ENCODE results near the gene ELOA.
A peak's percentile ranks its signal among the peaks of the same experiment; 100 is the strongest.
"Not testable (repeated sequence)": the region's sequence is repeated elsewhere in the genome, so short reads cannot be mapped to it uniquely, and the experiment has no call there.

Gene ELOA

DNA sequence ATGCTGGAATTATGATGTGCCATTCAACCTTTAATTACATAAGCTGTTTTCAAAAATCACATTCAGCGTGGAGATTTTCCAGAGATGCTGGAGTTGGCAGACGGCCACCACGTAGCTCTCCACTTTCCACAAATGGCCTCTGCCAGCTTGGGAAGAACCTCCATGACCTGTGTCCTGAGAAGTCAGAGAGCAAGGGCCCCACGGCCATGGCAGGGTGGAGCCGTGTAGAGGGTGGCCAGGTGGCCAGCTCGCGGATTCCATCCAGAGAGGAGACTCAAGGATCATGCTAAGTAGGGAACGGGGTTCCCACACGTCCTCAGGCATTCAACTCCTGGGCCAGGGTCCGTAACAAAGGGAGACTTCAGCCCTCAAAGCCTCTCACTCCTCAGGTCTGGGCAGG is 58.6 kb downstream of the ELOA start:
- Histone ChIP-seq H3K4me2 (ENCODE audit: low read length, poor library complexity, severe bottlenecking) (no peak overlapping the region), H3K18ac (ENCODE audit: low read depth in 1 of 2, low read length in 2 of 2) (no peak overlapping the region), H3K79me1 (replicated peaks; ENCODE audit: low read length, poor library complexity, severe bottlenecking) (peaks cover 18% of the 10 kb centered on the region), H3K4me3 (ENCODE audit: insufficient read depth in 1 of 2, low read depth in 1 of 2, low read length in 2 of 2) (peak overlapping the region in 1 of 2 experiments; percentile 94), H3K4ac (ENCODE audit: low read depth in 1 of 2, low read length in 2 of 2) (no peak overlapping the region), H2BK5ac (ENCODE audit: low read depth, low read length, poor library complexity, severe bottlenecking) (no peak overlapping the region), H3K9ac (ENCODE audit: low read length) (peak overlapping the region; percentile 90), H4K8ac (ENCODE audit: low read length) (no peak overlapping the region), H4K91ac (ENCODE audit: low read length) (no peak overlapping the region), H3K4me1 (ENCODE audit: control insufficient read depth, insufficient read depth, low read depth, low read length) (peaks cover 22% of the 10 kb centered on the region), H3K14ac (ENCODE audit: low read length in 2 of 2) (no peak overlapping the region), H3K27ac (ENCODE audit: low read length, poor library complexity, severe bottlenecking) (no peak overlapping the region), H2BK120ac (ENCODE audit: low read depth, low read length) (no peak overlapping the region), H2BK12ac (ENCODE audit: low read length in 2 of 2) (no peak overlapping the region), H2AK5ac (ENCODE audit: low read length, severe bottlenecking) (no peak overlapping the region), H3K23ac (ENCODE audit: low read length in 2 of 2) (no peak overlapping the region), H3K9me3 (ENCODE audit: control insufficient read depth, low read length) (no peaks in the 10 kb centered on the region), H2BK15ac (ENCODE audit: low read depth, poor library complexity, severe bottlenecking) (no peak overlapping the region), H3K27me3 (ENCODE audit: control insufficient read depth in 1 of 2, insufficient read depth in 1 of 2, low read length in 2 of 2) (no peaks in the 10 kb centered on the region), H2AFZ (ENCODE audit: low read depth, low read length) (no peak overlapping the region), H3K36me3 (ENCODE audit: control insufficient read depth in 1 of 2, insufficient read depth in 2 of 2, low read depth in 1 of 2, low read length in 2 of 2) (peaks cover 40 to 44% of the 10 kb centered on the region in 2 experiments)
- WGBS: 67% methylated on average over 10 of the region's 10 CpGs
- no peak for DNase-seq

DNA sequence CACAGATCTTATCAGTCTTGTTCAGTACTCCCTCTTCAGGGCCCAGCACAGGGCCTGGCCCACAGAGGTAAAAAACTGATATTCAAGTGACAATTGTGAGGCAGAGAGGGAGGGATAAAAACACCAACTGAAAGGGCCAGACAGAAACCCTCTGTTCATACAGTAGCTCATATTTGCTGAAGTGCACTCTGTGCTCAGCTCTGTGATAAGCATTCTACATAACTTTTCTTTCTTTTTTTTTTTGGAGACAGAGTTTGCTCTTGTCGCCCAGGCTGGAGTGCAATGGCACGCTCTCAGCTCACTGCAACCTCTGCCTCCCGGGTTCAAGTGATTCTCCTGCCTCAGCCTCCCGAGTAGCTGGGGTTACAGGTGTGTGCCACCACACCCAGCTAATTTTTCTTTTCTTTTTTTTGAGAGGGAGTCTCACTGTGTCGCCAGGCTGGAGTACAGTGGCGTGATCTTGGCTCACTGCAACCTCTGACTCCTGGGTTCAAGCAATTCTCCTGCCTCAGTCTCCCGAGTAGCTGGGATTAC is 59.6 kb downstream of the ELOA start:
- not testable (repeated sequence) for H2BK12ac ChIP-seq (ENCODE audit: low read length in 2 of 2); H3K14ac ChIP-seq (ENCODE audit: low read length in 2 of 2); H3K4me2 ChIP-seq (ENCODE audit: low read length, poor library complexity, severe bottlenecking); H3K18ac ChIP-seq (ENCODE audit: low read depth in 1 of 2, low read length in 2 of 2); H3K9me3 ChIP-seq (ENCODE audit: control insufficient read depth, low read length); DNase-seq; H2BK120ac ChIP-seq (ENCODE audit: low read depth, low read length); H3K27me3 ChIP-seq (ENCODE audit: control insufficient read depth in 1 of 2, insufficient read depth in 1 of 2, low read length in 2 of 2); H2AK5ac ChIP-seq (ENCODE audit: low read length, severe bottlenecking); H2BK5ac ChIP-seq (ENCODE audit: low read depth, low read length, poor library complexity, severe bottlenecking); H3K4ac ChIP-seq (ENCODE audit: low read depth in 1 of 2, low read length in 2 of 2); H2BK15ac ChIP-seq (ENCODE audit: low read depth, poor library complexity, severe bottlenecking); H2AFZ ChIP-seq (ENCODE audit: low read depth, low read length); H4K91ac ChIP-seq (ENCODE audit: low read length); H3K23ac ChIP-seq (ENCODE audit: low read length in 2 of 2); H3K4me3 ChIP-seq (ENCODE audit: insufficient read depth in 1 of 2, low read depth in 1 of 2, low read length in 2 of 2); H4K8ac ChIP-seq (ENCODE audit: low read length); H3K9ac ChIP-seq (ENCODE audit: low read length); H3K27ac ChIP-seq (ENCODE audit: low read length, poor library complexity, severe bottlenecking)
- peaks cover 11% of the 10 kb centered on the region for H3K79me1 ChIP-seq (replicated peaks; ENCODE audit: low read length, poor library complexity, severe bottlenecking)
- H3K4me1 ChIP-seq (ENCODE audit: control insufficient read depth, insufficient read depth, low read depth, low read length): peaks cover 20% of the 10 kb centered on the region
- H3K36me3 ChIP-seq (ENCODE audit: control insufficient read depth in 1 of 2, insufficient read depth in 2 of 2, low read depth in 1 of 2, low read length in 2 of 2): peaks cover 41 to 44% of the 10 kb centered on the region in 2 experiments
- 95% methylated on average over 7 of the region's 7 CpGs for WGBS

DNA sequence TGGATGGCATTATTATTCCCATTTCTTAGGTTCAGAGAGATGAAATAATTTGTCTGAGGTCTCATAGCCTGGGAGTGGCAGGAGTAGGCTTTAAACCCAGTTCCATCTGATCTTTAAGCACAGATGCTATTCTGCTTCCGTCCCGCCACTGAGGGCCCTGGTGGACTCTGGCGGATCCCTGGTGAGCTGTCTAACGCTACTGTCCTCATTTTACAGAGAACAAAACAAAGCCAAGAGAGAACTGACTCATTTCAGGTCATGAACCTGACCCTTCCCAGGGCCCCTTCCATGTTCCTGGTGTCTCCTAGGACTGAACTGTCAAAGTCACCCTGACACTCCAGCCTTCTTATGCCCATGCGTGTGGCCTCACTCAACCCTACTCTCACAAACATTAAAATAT is 60.4 kb downstream of the ELOA start:
- H3K18ac ChIP-seq (ENCODE audit: low read depth in 1 of 2, low read length in 2 of 2): no peak overlapping the region

DNA sequence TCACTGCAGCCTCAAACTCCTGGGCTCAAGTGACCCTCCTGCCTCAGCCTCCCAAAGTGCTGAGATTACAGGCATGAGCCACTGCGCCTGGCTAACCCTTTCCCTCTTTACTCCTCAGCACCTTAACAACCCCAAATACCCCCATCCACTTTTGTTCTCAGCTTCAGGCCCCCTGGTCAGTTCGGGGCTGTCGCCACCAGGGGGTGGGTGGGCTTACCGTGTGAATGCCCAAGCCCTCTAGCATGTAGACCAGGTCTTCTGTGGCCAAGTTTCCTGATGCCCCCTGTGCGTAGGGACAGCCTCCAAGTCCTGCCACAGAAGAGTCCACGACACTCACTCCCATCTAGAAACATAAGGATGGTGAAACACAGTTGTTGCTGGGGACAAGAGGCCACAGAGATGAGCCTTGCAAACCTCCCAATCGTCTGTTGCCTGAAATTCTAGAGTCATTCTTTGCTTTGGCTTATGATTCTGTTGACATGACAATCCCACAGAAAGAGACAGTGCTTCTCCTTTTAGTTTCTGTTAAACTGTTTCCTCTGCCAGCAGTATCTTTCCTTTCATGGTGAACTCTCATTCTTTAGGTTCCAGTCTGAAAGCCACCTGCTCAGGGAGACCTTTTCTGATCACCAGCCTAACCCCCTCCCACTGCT is 61.0 kb downstream of the ELOA start:
- Histone ChIP-seq H3K9me3 (ENCODE audit: control insufficient read depth, low read length) (no peaks in the 10 kb centered on the region), H3K23ac (ENCODE audit: low read length in 2 of 2) (no peak overlapping the region), H3K79me1 (replicated peaks; ENCODE audit: low read length, poor library complexity, severe bottlenecking) (peaks cover 2% of the 10 kb centered on the region), H3K18ac (ENCODE audit: low read depth in 1 of 2, low read length in 2 of 2) (no peak overlapping the region), H3K4me3 (ENCODE audit: insufficient read depth in 1 of 2, low read depth in 1 of 2, low read length in 2 of 2) (no peak overlapping the region), H2AFZ (ENCODE audit: low read depth, low read length) (no peak overlapping the region), H2BK5ac (ENCODE audit: low read depth, low read length, poor library complexity, severe bottlenecking) (no peak overlapping the region), H3K27ac (ENCODE audit: low read length, poor library complexity, severe bottlenecking) (no peak overlapping the region), H2AK5ac (ENCODE audit: low read length, severe bottlenecking) (no peak overlapping the region), H4K91ac (ENCODE audit: low read length) (no peak overlapping the region), H3K4me1 (ENCODE audit: control insufficient read depth, insufficient read depth, low read depth, low read length) (peaks cover 6% of the 10 kb centered on the region), H4K8ac (ENCODE audit: low read length) (no peak overlapping the region), H3K36me3 (ENCODE audit: control insufficient read depth in 1 of 2, insufficient read depth in 2 of 2, low read depth in 1 of 2, low read length in 2 of 2) (peaks cover 38 to 46% of the 10 kb centered on the region in 2 experiments), H2BK15ac (ENCODE audit: low read depth, poor library complexity, severe bottlenecking) (no peak overlapping the region), H3K4me2 (ENCODE audit: low read length, poor library complexity, severe bottlenecking) (no peak overlapping the region), H2BK12ac (ENCODE audit: low read length in 2 of 2) (no peak overlapping the region), H3K4ac (ENCODE audit: low read depth in 1 of 2, low read length in 2 of 2) (no peak overlapping the region), H3K9ac (ENCODE audit: low read length) (no peak overlapping the region), H3K14ac (ENCODE audit: low read length in 2 of 2) (no peak overlapping the region), H2BK120ac (ENCODE audit: low read depth, low read length) (no peak overlapping the region), H3K27me3 (ENCODE audit: control insufficient read depth in 1 of 2, insufficient read depth in 1 of 2, low read length in 2 of 2) (no peaks in the 10 kb centered on the region)
- DNase-seq: no peak
- WGBS: 79% methylated on average over 7 of the region's 7 CpGs

More for the DNA sequence above, 60.4 kb downstream of the ELOA start:
- Histone ChIP-seq H3K14ac (ENCODE audit: low read length in 2 of 2) (no peak overlapping the region), H2AFZ (ENCODE audit: low read depth, low read length) (no peak overlapping the region), H3K9me3 (ENCODE audit: control insufficient read depth, low read length) (no peaks in the 10 kb centered on the region), H3K27ac (ENCODE audit: low read length, poor library complexity, severe bottlenecking) (no peak overlapping the region), H3K9ac (ENCODE audit: low read length) (no peak overlapping the region), H3K4me3 (ENCODE audit: insufficient read depth in 1 of 2, low read depth in 1 of 2, low read length in 2 of 2) (no peak overlapping the region), H3K27me3 (ENCODE audit: control insufficient read depth in 1 of 2, insufficient read depth in 1 of 2, low read length in 2 of 2) (no peaks in the 10 kb centered on the region), H3K4me2 (ENCODE audit: low read length, poor library complexity, severe bottlenecking) (no peak overlapping the region), H4K91ac (ENCODE audit: low read length) (no peak overlapping the region), H2BK12ac (ENCODE audit: low read length in 2 of 2) (no peak overlapping the region), H3K4ac (ENCODE audit: low read depth in 1 of 2, low read length in 2 of 2) (no peak overlapping the region), H2BK15ac (ENCODE audit: low read depth, poor library complexity, severe bottlenecking) (no peak overlapping the region), H3K36me3 (ENCODE audit: control insufficient read depth in 1 of 2, insufficient read depth in 2 of 2, low read depth in 1 of 2, low read length in 2 of 2) (peaks cover 41 to 46% of the 10 kb centered on the region in 2 experiments), H3K4me1 (ENCODE audit: control insufficient read depth, insufficient read depth, low read depth, low read length) (peaks cover 12% of the 10 kb centered on the region), H3K79me1 (replicated peaks; ENCODE audit: low read length, poor library complexity, severe bottlenecking) (peaks cover 3% of the 10 kb centered on the region), H2BK120ac (ENCODE audit: low read depth, low read length) (no peak overlapping the region), H3K23ac (ENCODE audit: low read length in 2 of 2) (no peak overlapping the region), H2AK5ac (ENCODE audit: low read length, severe bottlenecking) (no peak overlapping the region), H4K8ac (ENCODE audit: low read length) (no peak overlapping the region), H2BK5ac (ENCODE audit: low read depth, low read length, poor library complexity, severe bottlenecking) (no peak overlapping the region)
- whole genome bisulfite sequencing: 85% methylated on average over 5 of the region's 5 CpGs
- DNase-seq: no peak
